Endometrial microvascular endothelial cells (primary cell): ENCODE data around the gene IL1R1. TPM values are rescaled to one million over a fixed set of nuclear protein-coding genes. Genes with fewer than 3 reads are reported as not detected.

Experiments
- in situ Hi-C: cut with HindIII; loops from 2 replicates; pipeline ENCODE4 v1.10.0; 2017; ENCODE audit warnings: low sequenced_read_pairs, low pct_unique_long_range_greater_than_20kb; ENCODE audit errors: inconsistent ontology term
- total RNA-seq: library from RNA; depleted of rRNA; stranded (reverse); fragments of >200 nt; gene quantifications from one replicate; pipeline ENCODE4 v1.2.3, GENCODE V29; 2015; ENCODE audit errors: inconsistent ontology term

The IL1R1 gene
- total RNA-seq, 1 donor from 2014 or later, result 4.4 TPM

DNA sequence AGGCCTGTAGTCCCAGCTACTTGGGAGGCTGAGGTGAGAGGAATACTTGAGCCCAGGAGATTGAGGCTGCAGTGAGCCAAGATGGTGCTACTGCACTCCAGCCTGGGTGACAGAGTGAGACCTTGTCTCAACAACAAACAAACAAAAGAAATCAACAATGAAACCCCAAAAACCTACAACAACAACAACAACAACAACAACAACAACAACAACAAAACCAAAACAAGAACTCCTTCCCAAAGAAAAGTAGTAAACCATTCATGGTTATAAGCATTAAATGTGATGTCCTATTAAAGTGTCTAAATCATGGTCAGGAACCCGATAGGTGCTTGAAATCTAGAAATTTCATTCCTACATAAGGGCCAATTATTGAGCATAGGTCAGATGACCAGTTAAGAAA lies 13.5 kb upstream of the IL1R1 start:
- in situ Hi-C loops, result no loop called here

DNA sequence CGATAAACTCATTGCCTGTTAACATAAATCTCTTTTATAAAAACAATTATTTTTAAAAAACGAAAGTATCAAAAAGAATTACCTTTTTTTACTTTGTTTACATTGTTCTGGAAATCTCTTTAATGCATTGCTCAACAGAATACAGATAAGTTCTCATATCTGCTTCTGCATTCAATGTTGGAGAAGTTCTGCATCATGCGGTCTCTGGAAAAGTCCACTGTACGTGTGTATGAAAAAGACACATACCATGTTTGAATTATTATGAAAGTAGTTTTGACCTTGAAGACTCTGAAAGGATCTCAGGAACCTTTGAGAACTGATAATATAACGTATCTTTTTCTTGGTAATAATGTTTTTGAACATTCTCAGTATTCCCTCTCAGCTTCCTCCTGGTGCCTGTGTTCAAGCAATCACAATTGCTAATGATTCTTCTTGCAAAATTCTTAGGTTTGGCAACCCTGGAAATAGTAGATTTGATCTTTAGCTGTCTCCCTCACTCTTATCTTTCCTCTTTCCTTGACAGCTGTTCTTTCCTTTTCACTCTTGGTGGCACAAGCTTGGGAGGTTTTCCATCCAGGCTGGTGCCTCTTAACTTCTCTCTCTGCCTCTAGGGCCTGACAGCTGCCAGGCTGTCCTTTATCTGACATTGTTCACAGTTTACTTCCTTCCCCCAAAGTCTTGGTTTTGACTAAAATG lies 12.4 kb upstream of the IL1R1 start:
- in situ Hi-C loops, result no loop called here

DNA sequence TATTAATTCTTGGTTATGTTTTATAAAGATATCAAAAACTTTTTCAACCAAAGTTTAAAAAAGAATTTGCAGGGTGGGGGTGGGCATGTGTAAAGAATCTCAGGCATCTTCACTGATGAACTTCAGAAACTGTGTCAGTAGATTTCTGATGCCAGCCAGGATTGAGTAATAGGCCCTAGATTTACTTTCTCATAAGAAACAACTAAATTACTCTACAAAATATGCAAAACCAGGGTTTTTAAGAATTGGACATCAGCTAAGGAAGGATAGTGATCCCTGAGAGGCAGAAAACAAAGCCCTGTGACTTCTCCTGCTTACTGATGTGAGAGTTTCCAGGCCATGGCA lies 11.9 kb upstream of the IL1R1 start:
- in situ Hi-C loops, result no loop called here

DNA sequence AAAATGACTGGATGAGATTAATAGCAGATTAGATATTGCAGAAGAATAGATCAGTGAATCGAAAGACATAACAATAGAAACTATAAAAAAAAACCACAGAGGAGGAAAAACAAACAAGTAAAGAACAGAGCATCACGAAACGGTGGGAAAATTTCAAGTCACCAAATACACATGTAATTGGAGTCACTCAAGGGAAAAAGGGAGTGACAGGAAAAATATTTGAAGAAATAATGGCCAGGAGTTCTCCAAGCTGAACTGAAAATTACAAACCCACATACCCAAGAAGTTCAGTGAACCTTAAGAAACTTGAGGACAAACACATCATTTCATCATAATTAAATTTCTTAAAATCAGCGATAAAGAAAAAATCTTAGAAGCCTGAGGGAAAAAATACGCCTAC lies 11.0 kb upstream of the IL1R1 start:
- in situ Hi-C loops, result no loop called here

- in situ Hi-C loops, result no loop called here
These were observed 5.4 kb upstream of the IL1R1 start for GRCh38 chr2:102137138-102137537.

- in situ Hi-C loops, result no loop called here
These were observed 4.2 kb upstream of the IL1R1 start for GRCh38 chr2:102138331-102138730.

GRCh38 chr2:102139851-102140250 lies 2.7 kb upstream of the IL1R1 start:
- in situ Hi-C loops, result no loop called here

DNA sequence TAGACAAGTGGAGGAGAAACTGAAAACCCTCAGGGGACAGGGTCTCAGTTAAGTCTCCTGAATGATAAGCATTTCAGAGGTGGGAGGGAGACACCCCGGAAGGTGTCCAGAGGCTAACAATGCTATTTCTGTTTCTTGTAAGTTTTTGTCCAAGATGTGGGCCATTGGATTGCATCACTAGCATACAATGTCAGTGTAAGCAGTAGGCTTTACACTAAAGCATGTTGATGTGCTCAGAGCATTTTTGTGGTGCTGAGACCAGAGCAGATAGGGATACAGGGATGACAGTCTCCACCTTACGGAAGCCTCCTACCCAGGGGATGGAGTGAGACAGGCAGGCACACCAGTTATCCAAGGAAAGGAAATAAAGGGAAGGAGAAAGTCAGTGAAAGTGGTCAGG lies 2.2 kb upstream of the IL1R1 start:
- in situ Hi-C loops, result no loop called here

GRCh38 chr2:102141011-102141943 lies 1.3 kb upstream of the IL1R1 start:
- in situ Hi-C loops, result no loop called here

GRCh38 chr2:102142829-102143449 lies 393 bp downstream of the IL1R1 start:
- in situ Hi-C loops, result no loop called here

DNA sequence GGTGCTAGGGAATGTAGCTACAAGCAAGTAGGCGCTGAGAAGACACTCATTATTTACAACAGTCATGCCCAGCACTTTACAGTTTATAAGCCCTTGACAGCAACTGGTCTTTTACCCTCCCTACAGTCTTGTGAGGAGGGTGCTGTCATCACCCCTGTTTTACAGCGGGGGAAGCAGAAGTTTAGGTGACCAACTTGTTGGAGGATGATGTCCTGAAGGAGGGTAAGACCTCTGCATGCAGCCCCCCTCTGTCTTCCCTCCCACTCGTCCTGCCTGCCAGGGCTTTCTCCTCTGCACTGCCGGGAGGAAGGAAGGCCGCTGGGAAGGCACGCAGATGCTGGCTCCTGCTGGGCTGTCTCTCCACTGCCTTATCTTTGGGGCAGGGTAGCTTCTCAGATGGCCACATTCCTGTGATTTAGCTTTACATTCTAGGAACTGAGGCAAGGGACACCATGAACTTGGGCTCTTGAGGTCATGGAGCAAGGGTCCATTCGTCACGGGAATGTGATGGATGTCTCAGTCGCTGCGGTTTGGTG lies 972 bp downstream of the IL1R1 start:
- in situ Hi-C loops, result no loop called here

GRCh38 chr2:102144128-102144527 lies 1.6 kb downstream of the IL1R1 start:
- in situ Hi-C loops, result no loop called here

DNA sequence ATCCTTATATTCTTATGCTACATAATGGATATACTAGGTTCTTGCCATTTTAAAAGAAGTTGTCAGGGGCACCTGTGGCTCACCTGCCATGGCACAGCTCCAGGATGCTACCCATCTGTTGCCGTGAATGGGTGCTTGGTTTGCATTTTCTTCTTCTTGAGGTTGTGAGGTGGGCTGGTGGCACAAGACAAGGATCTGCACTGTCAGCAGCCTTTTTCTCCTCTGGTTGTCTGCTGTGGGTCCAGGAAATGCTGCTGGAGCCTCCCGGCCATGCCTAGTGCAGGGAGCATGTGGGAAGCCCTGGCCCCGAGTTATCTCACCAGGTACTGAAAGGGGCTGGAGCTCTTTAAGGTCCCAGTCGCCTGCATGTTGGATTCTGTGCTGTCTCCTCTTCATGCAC lies 2.6 kb downstream of the IL1R1 start:
- in situ Hi-C loops, result no loop called here

DNA sequence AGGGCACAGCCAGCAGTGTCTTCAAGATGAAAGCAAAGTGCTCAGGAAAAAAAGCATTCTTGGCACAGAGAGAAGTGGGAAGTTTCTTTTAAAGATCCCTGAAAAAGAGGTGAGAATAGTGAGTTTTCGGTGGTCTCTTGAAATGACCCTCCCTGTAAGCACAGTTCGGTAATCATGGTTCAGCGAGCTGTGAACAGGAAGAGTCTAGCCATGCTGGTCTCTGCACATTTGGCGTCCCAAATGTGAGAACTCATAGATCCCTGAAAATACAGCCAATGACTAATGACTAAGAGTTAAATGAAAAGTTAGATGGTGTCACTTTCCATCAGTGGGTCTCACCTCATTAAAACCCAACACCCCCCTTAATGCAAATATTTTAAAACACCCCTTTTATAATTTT lies 3.4 kb downstream of the IL1R1 start:
- in situ Hi-C loops, result no loop called here

DNA sequence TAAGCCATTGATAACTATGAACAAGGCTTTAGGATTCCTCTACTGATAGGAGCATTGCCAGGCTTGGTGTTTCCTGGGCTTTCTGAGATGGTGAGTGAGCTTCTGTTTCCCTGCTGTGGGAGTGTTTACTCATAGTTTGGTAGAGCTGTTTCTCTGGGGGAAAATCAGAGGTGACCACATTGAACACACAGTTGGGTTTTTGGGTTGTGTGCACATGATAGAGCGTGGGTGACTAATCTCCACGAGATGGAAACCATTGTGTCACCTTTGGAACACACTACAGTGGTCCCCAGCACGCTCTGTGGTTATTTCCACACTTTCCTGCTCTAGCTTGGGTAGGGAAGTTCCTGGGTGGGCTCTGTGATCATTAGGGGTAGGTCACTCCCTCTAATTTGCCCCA lies 5.4 kb downstream of the IL1R1 start:
- in situ Hi-C loops, result no loop called here

- in situ Hi-C loops, result no loop called here
These were observed 6.7 kb downstream of the IL1R1 start for GRCh38 chr2:102149243-102149642.

GRCh38 chr2:102149644-102150455 lies 7.3 kb downstream of the IL1R1 start:
- in situ Hi-C loops, result no loop called here

- in situ Hi-C loops, result no loop called here
These were observed 11.8 kb downstream of the IL1R1 start for GRCh38 chr2:102154364-102154763.
